GOT3 (cell line): ENCODE measurements around the gene MYMK.

Source experiments
- DNase-seq: peaks from one replicate; lab custom pipeline; 2025; ENCODE audit warnings: mixed read lengths; lab: John Stamatoyannopoulos, UW

MYMK gene

DNA sequence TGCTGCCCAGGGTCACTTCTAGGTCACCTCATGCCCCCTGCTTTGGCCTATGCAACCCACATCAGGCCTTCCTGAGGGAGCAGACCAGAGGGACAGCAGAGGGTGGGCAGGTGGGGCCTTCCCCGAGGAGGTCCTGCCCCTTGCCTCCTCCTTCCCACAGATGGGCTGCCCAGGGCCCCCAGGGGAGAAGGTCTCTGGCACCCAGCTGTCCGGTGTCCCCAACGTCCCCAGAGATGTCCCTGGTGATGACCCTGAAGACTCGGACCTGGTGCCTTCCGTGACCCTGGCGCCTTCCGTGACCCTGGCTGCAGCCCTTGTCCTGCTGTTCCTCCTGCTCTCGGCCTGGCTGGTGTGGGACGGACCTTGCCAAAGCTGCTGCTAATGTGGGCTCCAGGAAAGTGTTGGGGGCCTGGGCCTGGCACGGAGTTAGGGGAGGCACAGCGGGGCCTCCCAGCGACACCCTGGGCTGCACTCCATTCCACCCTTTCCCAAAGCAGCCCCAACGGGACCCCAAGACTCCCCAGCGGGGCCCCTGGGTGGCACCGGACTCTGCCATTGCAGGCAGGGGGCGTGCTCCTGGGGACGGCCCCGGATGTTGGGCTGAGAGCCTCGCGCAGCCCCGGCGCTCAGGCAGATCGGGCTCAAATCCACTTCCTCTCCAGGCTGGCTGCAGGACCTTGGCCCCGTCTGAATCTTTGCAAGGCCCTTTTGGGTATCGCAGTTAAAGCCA lies 39.1 kb downstream of the MYMK start:
- DNase-seq, result no peak

DNA sequence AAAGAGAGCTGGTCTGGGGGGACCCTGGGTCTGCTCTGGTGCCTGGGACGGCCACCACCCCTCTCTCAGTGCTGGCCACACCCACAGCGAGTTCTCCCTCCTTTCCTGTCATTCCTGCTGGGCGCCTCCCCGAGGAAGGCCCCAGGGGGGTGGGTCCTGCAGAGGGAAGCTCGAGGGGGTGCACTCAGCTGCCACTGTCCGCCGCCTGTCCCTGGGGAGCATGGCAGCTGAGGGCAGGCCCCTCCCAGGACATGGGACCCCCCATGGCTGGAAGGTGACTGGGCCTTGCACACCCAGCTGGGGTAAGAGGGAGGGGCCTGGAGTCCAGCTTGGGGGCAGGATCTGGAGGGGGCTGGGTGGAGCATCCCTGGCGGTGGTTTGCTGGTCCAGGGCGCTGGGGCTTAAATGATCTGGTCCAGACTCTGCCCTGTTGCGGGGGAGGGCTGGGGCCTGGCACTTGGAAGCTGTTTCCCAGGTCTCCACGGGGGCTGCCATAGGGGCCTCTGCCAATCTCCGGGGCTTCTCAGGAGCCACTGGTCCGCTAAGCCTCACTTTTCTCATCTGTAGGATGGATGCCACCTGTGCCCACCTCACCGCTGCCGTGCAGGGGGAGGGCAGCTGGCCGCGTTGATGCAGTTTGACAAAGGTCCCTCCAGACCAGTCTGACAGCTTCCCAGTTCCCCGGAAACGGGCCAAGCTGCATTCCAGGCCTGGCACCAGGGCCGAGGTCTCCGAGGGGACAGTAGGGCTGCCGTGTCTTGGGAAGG lies 39.9 kb downstream of the MYMK start:
- DNase-seq, result no peak

DNA sequence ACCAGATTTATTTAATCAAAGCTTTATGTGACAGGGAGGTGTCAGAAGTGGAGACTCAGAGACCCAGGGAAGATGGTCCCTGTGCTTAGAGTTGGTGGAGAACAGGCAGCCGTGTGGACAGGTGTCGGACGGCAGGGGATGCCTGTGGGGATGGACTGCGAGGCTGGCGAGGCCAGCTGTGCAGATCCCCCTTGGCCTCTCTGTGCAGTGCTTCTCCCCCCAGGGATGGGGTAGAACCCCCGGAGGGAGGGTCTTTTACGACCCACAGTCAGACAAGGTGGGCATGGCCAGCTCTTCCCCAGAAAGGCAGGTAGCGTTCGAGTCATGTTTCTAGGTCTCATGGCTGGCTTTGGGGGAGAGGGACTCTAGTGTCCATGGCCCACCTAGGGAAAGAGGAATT lies 41.1 kb downstream of the MYMK start:
- no peak for DNase-seq

DNA sequence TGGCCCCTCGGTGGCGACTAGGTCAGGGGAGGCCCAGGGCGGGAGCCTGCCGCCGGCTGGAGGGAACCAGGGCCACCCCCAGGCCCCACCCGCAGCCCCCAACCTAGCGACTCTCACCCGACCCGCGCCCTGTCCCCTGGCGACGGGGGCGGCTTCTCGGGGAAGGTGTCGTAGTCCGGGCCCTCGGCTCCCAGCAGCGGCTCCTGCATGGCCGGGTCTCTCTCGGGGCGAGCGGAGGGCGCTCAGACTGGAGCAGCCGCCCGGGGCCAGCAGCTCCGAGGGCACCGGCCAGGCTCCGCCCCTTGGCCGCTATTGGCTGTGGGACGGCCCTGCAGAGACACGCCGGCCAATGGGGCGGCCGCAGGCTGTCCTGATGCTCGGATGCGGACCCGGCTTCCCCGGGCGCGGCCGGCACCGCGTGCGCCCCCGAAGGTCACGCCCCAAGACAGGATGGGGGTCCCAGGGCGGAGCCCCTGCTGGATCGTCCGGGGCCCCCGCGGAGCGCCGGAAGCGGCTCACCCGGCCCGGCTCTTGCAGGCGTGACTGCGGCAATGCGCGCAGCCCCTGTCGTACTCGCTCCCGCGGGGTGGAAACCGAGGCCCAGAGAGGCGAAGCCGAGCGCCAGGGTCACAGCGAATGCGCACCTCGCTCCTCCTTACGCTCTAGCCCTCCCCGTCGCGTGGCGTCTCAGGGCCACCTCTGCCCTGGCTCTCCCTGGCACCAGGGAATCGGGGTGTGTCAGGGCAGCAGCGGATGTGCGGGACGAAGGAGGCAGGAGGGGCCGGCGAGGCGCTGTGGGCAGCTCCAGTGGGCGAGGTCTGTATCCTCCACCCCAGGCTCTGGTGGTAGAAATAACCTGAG lies 45.7 kb downstream of the MYMK start, which contains the start of gene SLC2A6:
SLC2A6 (minus strand) TSS at position 249 of the 861 bp plus-strand sequence; CDS start at position 209, 40 bp downstream.
- DNase-seq, result peak; percentile 48

DNA sequence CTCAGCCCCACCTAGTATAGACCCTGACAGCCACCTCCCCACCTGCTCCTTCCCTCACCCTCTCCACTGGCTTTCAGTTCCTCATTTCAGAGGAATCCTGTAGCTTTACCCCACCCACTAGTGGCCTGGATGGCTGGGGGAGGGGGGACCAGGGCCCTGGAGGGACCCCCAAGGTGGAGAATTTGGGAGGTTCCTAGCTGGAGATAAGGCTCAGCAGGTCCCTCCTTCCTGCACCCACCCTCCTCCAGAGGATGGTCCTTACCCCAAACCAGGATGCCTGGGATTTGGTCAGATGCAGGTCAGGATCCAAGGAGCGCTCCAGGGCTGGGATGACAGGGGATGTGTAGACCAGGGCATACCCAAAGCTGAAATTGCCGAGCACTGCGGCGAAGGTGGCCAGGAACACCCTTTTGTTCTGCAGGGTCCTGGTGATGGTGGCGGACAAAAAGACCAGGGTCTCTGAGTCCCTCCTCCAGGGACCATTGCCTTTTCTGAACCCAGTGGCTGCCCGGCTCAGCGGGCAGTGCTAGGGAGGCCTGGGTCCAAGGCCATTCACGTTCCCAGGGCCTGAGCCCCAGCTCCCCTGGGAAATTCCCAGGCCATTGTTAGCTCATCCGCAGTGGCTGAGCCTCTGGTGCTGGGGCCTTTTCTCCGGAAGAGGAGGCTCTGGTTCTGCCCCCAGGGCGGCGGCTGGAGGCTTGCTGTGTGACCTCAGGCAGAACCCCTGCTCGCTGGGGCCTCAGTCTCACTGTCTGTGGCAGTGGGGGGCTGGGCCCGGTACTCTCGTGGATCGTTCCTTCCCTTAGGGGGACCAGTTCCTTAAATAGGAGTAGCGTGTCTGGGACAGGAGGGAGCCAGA lies 46.5 kb downstream of the MYMK start:
- DNase-seq, result no peak

DNA sequence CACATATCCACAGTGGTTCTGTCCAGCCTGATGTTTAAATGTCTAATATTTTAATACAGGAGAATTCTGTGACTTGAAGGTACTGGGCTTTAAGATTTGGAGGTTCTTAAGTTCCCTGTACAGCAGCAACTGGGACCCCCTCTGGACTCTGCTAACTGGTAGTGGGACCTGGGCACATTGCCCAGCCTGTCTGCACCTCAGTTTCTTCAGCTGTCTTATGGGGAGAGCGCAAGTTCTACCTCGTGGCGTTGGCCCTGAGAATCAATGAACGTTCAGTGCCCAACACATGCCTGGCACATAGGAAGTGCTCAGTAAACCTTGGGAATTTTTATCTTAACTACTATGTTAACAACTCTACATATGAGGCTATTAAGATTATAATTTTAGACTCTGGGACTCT lies 47.3 kb downstream of the MYMK start:
- no peak for DNase-seq

DNA sequence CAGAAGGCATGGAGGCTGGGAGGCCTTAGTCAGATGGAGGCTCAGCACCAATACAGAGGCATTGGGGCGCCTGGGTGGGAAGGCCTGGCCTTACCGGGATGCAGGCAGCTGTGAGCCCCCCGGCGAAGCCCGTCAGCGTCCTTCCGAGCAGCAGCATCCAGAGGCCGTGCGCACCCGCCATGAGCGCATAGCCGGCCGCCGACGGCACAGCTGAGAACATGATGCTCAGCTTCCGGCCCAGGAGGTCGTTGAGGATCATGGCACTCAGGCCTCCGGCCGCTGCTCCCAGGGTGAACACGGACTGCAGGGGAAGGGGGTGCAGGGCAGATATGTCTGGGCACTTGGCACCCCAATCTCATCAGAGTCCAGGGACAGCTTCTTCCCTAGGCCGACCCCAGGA lies 47.8 kb downstream of the MYMK start:
- no peak for DNase-seq

DNA sequence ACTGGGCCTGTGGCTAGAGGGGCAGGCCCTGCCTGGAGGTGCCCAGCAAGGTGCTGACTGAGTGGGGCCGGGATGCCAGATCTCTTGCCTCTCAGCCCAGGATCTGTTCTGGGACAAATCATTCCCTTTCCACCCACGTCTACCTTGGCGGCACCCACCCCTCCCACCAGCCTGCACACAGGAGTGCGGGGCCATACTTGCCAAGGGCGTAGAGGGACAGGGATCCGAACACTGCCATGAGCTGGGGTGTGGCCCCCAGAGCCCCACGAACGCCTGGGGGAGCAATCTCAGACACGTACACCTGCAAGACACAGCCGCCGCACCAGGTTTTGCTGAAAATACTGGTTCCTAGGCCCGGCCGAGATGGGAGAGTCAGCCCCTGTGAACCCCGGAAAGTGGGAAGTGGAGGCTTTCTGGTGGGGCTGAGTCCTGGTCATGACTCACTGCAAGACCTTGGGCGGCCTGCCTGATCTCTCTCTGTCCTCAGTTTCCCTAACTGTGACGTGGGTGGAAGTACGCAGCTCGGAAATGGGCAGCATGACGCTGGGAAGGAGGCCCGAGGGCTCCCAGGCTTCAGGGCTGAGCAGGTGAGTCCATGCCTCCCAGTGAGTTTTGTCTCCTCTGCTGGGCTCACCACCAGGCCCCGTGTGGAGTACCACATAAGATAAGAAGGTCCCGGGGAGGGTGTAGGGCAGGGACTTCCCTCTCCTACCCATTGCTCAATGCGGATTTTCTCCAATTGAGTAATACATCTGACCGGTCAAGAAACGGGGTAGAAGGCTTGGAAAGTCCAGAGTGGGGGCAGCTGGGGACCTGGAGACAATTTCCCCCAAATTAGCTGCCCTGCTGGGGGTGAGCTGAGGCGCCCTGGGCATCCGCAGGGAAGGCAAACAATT lies 48.5 kb downstream of the MYMK start:
- DNase-seq, result no peak

DNA sequence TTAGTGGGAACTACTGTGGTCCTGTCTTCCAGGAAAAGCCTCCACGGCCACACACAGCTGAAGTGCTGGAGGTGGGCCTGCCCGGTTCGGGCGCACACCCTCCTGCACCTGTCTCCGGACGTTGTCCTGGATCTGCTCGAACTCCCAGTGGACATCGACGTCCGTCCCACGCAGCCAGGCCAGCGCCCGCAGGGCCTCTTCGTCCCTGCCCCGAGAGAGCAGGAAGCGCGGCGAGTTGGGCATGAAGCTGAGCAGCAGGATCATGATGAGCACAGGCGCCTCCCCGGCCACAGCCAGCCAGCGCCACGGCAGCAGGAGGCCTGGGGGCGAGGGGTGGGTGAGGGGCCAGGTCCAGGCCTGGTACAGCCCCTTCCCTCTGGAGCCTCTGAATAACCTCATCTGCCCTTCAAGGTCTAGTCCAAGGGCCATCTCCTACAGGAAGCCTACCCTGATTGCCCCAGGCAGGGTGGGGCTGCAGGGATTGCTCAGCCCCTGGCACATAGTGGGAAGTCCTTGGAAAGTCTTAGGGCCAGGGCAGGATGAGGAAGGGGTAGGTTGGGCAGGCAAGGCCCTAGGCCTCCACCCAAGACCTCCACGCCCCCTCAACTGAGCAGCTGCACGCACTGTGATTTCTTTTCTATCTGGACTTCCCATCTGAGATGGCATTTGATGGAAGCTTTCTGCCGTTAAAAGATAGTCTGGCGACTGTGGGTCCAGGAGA lies 49.3 kb downstream of the MYMK start:
- no peak for DNase-seq

DNA sequence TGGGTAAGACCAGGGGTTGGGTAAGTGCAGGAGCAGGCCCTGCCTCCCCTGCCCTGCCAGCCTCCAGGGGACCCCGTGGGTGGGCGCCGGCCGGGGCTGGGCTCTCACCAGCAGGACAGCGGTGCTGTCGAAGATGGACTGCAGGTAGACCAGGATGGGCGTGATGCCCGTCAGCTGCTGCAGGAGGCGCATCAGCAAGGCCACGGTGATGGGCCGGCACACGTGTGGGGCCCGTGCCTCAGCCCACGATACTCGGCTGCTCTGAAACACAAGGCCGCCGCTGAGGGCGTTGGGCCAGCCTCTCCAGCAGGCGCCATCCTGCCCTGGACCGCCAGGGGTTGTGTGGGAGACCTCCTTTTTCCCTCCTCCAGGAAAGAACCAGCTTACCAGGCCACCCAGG lies 49.9 kb downstream of the MYMK start:
- no peak for DNase-seq

DNA sequence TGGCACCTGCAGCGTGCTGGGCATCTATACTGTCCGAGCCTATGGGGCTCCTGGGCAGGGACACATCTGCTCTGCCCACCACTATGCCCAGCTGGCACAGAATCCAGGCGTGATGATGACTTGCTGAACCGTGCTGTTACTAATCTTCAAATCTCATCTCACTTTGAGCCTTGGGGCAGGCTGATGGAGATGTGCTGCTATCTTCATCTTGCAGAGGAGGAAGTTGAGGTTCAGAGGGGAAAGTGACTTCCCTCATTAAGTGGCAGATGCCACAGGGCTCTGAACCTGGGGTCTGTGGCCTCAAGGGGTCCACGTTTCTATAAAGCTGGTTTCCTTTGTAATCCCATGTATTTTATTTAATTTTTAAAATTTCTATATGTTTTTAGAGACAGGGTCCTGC lies 50.5 kb downstream of the MYMK start:
- DNase-seq, result no peak

DNA sequence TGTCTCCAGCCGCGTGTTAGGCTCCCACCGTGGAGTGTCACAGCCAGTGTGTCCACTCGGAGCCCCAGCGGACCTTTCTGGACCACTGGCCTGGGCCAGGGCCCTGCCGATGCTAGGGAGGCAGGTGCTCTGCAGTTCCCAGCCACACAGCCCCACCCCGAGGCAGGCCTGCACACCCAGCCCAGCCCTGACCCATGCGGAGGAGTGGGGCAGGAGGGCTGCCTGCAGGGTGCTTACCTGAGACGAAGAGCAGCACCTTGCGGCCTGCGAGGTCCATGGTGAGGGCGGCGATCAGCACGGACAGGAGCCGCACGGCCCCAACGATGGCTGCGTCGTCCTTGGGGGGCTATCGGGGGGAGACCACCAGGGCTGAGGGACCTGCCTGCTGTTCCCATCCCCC lies 51.0 kb downstream of the MYMK start:
- no peak for DNase-seq

DNA sequence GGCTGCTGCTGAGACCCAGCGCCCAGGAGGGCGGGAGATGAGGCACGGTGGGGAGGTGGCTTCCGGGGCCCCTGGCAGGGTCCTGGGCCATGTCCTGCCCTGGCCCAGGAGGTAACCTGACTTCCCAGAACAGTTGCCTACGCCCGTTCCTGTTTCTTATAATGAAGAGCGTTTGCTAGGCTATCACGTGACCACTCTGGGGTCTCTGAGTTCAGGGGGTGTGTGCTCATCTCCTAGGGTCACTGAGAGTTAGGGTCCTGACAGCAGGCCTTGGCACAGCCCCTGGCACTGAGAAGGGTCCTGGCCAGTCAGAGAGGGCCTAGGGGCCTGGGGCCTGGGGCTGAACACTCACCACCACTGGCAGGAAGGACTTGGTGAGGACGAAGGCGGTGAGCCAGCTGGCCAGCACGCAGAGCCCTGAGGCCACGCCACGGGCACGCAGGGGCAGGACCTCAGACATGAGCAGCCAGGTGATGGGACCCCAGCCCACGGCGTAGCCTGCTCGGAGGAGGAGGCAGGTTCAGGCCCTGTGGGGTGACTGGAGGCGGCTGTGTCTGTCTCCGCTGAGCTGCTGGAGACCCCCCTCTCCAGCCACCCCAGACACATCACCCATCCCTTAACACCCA lies 51.9 kb downstream of the MYMK start:
- no peak for DNase-seq

DNA sequence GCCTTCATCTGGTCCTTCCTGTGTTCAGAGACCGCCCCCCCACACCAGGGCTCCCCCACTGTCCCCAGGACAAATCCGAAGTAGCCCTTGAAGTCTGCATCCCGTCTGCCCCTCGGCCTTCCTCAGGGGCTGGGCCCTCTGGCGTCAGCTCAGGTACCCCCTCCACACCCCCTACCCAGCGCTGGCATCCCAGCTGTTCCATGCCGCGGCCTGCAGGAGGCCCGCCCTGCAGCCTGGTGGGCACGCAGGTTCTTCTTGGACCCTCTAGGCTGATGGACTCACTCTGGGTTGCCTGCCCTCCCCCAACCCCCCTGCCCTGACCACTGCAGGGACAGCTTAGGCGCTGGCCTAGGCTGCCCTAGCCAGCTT lies 52.5 kb downstream of the MYMK start:
- DNase-seq, result no peak

DNA sequence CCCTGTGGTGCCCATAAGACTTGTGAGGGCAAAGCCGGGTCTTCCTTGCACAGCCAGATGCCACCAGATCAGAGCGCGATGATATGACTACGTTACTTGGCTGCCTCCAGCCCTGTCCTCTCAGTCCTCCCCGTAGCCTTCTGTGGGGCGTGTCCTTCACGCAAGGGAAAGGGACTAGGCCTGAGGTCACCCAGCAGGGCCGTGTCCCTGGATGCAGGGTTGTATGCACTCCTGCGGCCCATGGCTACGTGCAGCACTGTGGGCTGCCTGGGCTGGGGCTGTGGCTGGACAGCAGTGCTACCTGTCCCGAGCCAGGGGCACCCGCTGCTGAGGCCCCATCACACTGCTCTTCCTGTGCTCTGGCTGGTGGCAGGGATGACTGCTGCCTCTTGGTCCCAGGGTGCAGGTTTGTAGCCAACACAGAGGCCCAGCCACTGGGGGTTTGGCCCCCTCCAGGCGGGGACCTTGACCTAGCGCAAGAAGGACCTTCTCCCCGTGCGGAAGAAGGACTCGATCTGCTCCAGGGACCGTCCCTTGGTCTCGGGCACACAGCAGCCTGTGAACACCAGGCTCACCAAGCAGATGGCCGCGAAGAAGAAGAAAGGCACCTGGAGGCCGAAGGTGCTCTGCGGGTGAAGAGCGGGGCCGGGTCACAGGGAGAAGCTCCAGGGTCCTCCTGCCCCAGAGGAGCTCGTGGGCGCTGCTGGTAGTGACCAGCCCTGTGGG lies 53.0 kb downstream of the MYMK start:
- no peak for DNase-seq

DNA sequence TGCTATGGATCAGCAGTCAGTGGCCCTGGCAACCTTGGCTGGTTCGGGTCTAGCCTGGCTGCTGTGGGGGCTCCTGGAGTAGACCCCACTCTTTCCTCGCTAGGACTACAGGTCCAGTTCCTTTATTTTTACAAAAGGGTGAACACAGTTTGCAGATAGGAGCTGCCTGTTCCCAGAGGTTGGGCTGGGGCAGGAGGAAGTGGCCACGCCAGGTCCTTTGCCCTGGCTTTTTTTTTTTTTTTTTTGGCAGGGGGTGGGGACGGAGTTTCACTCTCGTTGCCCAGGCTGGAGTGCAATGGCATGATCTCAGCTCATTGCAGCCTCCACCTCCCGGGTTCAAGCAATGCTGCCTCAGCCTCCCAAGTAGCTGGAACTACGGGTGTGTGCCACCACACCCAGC lies 53.8 kb downstream of the MYMK start:
- DNase-seq, result no peak

DNA sequence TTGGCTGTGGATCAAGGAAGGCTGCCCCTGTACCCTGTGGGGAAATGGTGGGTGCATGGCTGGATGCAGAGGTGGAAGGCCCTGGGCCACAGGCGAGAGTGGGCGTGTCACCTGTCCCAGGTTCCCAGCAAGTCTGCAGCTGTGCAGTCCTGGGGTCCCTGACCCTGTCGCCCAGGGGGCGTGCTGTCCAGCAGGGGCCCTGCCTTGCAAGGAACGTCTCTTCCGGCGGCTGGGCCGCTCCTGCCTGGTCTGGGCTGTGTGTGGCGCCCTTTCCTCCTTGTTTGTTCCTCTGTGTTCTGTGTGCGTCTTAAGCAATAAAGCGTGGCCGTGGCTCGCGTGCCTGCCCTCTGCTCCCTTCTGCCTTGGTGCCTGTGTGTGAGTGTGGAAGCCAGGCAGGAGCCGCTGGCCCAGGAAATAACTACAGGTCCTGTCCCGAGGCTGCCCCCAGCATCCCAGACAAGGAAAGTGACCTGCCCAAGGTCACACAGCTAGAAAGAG lies 54.3 kb downstream of the MYMK start:
- no peak for DNase-seq

DNA sequence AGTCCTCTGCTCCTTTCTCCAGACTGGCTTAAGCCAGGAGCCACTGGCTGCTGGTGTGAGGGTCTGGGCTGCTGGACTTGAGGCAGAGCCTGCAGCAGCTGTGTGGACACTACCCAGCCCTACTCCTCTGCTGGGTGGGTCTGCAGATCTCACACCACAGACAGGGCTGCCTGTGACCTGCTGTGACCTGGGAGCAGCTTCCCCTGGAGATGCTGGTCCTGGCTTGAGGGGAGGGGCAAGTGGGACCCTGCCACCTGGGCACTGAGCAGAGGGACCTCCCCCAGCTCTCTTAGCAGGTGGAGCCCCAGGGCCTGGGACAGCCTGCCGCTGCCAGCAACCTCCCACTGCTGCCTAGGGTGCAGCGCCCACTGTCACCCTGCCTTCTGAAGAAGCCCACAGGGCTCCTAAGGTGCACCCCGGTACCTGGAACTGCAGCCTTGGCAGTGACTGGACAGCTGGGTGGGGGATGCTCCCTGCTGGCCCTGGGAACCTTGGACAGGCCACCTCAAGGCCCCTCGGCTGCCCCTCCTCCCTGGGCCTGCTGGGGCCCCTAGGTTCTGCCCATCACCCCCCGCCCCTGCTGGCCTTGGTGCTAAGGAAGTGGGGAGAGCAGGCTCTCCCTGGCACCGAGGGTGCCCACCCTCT lies 55.9 kb downstream of the MYMK start:
- DNase-seq, result no peak
